A673 (cell line): ENCODE data around the gene MAPK8IP1. TPM values are rescaled to one million over a fixed set of nuclear protein-coding genes. Genes with fewer than 3 reads are reported as not detected.

Source experiments
- BruUV-seq: library from RNA; stranded (reverse); fragments of 400-500 nt; replicated peaks from 2 replicates; lab custom pipeline; 2021; lab: Mats Ljungman, UMichigan
- CTCF ChIA-PET: fragments of 300-600 bp; sonication (Branson Sonifier 250); formaldehyde crosslinking; loops from one replicate; lab custom pipeline; 2022; ENCODE audit warnings: antibody characterized with exemption; lab: Charles Lee
- POLR2A ChIA-PET: fragments of 300-600 bp; sonication (Branson Sonifier 250); formaldehyde crosslinking; loops from one replicate; lab custom pipeline; 2022; ENCODE audit warnings: antibody characterized with exemption; ENCODE audit not compliant: low non-redundant PET; lab: Charles Lee
- DNase-seq: peaks from one replicate; pipeline ENCODE4 v3.0.0-alpha.2; 2015; ENCODE audit warnings: low spot score
- H3K27ac ChIP-seq: fragments of 200-600 bp; sonication (generic); 2 replicates; pipeline ENCODE4 v1.5.1; 2016; ENCODE audit warnings: mixed run types, low read depth, mild to moderate bottlenecking, mixed read lengths, antibody characterized with exemption, low read length; ENCODE audit not compliant: poor library complexity, severe bottlenecking
- H3K27me3 ChIP-seq: fragments of 200-600 bp; sonication (generic); replicated peaks from 2 replicates; pipeline ENCODE4 v1.6.1; 2017; ENCODE audit warnings: mixed run types, low read depth, mild to moderate bottlenecking, mixed read lengths, antibody characterized with exemption, low read length; ENCODE audit not compliant: insufficient read depth, poor library complexity
- H3K36me3 ChIP-seq: fragments of 200-600 bp; sonication (generic); 2 replicates; pipeline ENCODE4 v1.6.1; 2016; ENCODE audit warnings: mixed run types, mild to moderate bottlenecking, mixed read lengths, antibody characterized with exemption, low read length; ENCODE audit not compliant: insufficient read depth, poor library complexity, severe bottlenecking
- H3K4me1 ChIP-seq: fragments of 200-600 bp; sonication (generic); 2 replicates; pipeline ENCODE4 v1.6.1; 2017; ENCODE audit warnings: mixed run types, mild to moderate bottlenecking, mixed read lengths, antibody characterized with exemption, low read length; ENCODE audit not compliant: insufficient read depth, poor library complexity, severe bottlenecking
- H3K4me3 ChIP-seq: fragments of 200-600 bp; sonication (generic); 2 replicates; pipeline ENCODE4 v1.5.1; 2016; ENCODE audit warnings: low read depth, mixed run types, mild to moderate bottlenecking, mixed read lengths, low read length; ENCODE audit not compliant: poor library complexity, severe bottlenecking
- H3K9me3 ChIP-seq: fragments of 200-600 bp; sonication (generic); 2 replicates; pipeline ENCODE4 v1.6.1; 2016; ENCODE audit warnings: mixed run types, low read depth, mild to moderate bottlenecking, mixed read lengths, antibody characterized with exemption, low read length; ENCODE audit not compliant: poor library complexity, severe bottlenecking
- EZH2 ChIP-seq: fragments of 200-600 bp; sonication (generic); IDR thresholded peaks from 2 replicates; pipeline ENCODE4 v1.6.1; 2017; ENCODE audit warnings: borderline replicate concordance, low read depth, mild to moderate bottlenecking, mixed read lengths, antibody characterized with exemption, low read length; ENCODE audit not compliant: poor library complexity, severe bottlenecking
- intact Hi-C: fragments of 100-400 bp; cut with micrococcal nuclease; formaldehyde crosslinking; loops from one replicate; pipeline ENCODE4 v1.10.0; 2022; ENCODE audit not compliant: unreplicated experiment
- total RNA-seq: library from RNA; stranded (reverse); gene quantifications from 2 replicates; pipeline ENCODE4 v1.2.3, GENCODE V29; 2021
- TF ChIP-seq, protein P1 (sequence below): fragments of 300-800, 200-600 bp; sonication (generic); conservative IDR thresholded peaks from 2 replicates; pipeline ENCODE4 v1.5.1; 2017; ENCODE audit warnings: low read depth, mild to moderate bottlenecking, antibody characterized with exemption, low read length, moderate library complexity, mixed read lengths

MAPK8IP1 gene
- total RNA-seq, 1 experiment from 2014 or later = 46.0 TPM

DNA sequence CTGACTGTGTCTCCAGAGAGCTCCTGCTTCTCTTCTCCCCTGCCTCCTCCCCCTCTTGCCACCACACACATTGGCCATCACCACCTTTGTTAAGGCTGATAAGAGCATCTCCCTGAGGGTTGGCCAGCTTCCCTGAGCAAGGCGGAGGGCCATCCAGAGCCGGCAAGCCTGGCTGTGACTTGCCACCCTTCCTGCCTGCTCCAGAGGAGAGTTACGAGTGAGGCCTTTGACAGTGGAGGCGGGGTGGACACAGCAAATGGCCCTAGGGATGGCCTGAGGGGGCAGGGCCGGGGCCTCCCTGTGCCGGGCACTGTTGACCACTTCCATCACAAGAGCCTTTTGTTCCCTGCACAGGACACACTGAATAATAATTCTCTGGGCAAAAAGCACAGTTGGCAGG, 16.2 kb downstream of the MAPK8IP1 start:
- intact Hi-C loops = loop anchor here (1.0 kb wide), 1 partner anchor 45 kb away; no protein-coding TSS in a partner anchor
- no TSS peak for BruUV-seq
- Histone ChIP-seq H3K36me3 (no peaks in the 10 kb centered on the region), H3K4me3 (no peak overlapping the region), H3K27me3 (no peaks in the 10 kb centered on the region), H3K27ac (no peak overlapping the region), H3K9me3 (no peaks in the 10 kb centered on the region), H3K4me1 (peaks cover 20% of the 10 kb centered on the region)
- DNase-seq = no peak
- TF ChIP-seq, protein P1, sequence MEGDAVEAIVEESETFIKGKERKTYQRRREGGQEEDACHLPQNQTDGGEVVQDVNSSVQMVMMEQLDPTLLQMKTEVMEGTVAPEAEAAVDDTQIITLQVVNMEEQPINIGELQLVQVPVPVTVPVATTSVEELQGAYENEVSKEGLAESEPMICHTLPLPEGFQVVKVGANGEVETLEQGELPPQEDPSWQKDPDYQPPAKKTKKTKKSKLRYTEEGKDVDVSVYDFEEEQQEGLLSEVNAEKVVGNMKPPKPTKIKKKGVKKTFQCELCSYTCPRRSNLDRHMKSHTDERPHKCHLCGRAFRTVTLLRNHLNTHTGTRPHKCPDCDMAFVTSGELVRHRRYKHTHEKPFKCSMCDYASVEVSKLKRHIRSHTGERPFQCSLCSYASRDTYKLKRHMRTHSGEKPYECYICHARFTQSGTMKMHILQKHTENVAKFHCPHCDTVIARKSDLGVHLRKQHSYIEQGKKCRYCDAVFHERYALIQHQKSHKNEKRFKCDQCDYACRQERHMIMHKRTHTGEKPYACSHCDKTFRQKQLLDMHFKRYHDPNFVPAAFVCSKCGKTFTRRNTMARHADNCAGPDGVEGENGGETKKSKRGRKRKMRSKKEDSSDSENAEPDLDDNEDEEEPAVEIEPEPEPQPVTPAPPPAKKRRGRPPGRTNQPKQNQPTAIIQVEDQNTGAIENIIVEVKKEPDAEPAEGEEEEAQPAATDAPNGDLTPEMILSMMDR = no peak
- no peak for TF ChIP-seq EZH2
- ChIA-PET POLR2A (no interaction called here), CTCF (no interaction called here)

DNA sequence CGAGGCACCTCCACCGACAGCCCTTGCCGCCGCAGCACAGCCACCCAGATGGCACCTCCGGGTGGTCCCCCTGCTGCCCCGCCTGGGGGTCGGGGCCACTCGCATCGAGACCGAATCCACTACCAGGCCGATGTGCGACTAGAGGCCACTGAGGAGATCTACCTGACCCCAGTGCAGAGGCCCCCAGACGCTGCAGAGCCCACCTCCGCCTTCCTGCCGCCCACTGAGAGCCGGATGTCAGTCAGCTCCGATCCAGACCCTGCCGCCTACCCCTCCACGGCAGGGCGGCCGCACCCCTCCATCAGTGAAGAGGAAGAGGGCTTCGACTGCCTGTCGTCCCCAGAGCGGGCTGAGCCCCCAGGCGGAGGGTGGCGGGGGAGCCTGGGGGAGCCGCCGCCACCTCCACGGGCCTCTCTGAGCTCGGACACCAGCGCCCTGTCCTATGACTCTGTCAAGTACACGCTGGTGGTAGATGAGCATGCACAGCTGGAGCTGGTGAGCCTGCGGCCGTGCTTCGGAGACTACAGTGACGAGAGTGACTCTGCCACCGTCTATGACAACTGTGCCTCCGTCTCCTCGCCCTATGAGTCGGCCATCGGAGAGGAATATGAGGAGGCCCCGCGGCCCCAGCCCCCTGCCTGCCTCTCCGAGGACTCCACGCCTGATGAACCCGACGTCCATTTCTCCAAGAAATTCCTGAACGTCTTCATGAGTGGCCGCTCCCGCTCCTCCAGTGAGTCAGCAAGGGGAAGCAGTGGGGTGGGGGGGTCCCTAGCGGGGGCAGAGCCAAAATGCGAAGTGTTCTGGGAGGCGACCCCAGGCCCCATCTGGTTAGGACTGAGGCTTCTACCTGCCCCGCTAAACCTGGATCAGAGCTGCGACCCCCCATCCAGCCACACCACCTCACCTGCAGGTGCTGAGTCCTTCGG, 17.3 kb downstream of the MAPK8IP1 start:
- POLR2A ChIA-PET = no interaction called here
- Histone ChIP-seq H3K36me3 (no peaks in the 10 kb centered on the region), H3K27ac (no peak overlapping the region), H3K4me3 (no peak overlapping the region), H3K27me3 (no peaks in the 10 kb centered on the region), H3K4me1 (peaks cover 18% of the 10 kb centered on the region), H3K9me3 (no peaks in the 10 kb centered on the region)
- TF ChIP-seq, protein P1 = no peak
- no peak for TF ChIP-seq EZH2
- TSS peak; percentile 21 for BruUV-seq
- CTCF ChIA-PET = no interaction called here
- DNase-seq = no peak
- intact Hi-C loops = loop anchor here (1.0 kb wide), 1 partner anchor 46 kb away; no protein-coding TSS in a partner anchor

DNA sequence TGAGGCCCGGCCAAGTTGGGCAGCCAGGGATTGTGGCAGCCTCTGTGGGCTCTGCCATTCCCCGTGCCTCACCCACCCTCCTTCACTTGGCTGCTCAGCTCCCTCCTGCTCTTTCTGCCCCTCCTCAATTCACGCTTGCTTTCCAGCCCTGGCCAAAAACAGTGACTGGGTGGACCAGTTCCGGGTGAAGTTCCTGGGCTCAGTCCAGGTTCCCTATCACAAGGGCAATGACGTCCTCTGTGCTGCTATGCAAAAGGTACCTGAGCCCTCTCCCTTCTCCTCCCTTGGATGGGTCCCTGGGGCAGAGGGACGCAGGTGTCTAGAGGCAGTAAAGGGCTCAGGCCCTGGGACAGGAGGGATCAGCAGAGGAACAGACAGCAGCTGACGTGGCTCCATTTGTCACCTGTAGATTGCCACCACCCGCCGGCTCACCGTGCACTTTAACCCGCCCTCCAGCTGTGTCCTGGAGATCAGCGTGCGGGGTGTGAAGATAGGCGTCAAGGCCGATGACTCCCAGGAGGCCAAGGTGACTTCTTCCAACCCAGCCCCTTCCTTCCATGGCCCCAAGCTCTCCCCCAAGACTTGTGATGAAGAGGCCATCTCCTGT, 19.0 kb downstream of the MAPK8IP1 start:
- BruUV-seq = no TSS peak
- TF ChIP-seq, protein P1 = no peak
- no peak for TF ChIP-seq EZH2
- no peaks in the 10 kb centered on the region for H3K9me3 ChIP-seq
- intact Hi-C loops = no loop called here
- ChIA-PET POLR2A (no interaction called here), CTCF (no interaction called here)
- H3K27ac ChIP-seq = no peak overlapping the region
- H3K36me3 ChIP-seq = no peaks in the 10 kb centered on the region
- DNase-seq = no peak
- H3K4me3 ChIP-seq = no peak overlapping the region
- no peaks in the 10 kb centered on the region for H3K27me3 ChIP-seq
- H3K4me1 ChIP-seq = peaks cover 11% of the 10 kb centered on the region
